GM12878 (cell line): Measurements from ENCODE around the gene SRP68.

Experiments used
- BCL3 ChIP-seq: IDR thresholded peaks from 2 replicates; pipeline ENCODE4 v1.6.1; 2011; ENCODE audit warnings: borderline replicate concordance, low read depth, mild to moderate bottlenecking, moderate library complexity, low read length; ENCODE audit not compliant: insufficient read depth, poor library complexity, severe bottlenecking
- BHLHE40 ChIP-seq, 2 experiments: fragments of 450-650 bp in 1 of 2; IDR thresholded peaks; 2 replicates each; pipeline ENCODE4 v1.6.1; 2011 to 2017; ENCODE audit warnings: low read depth in 2 of 2, borderline replicate concordance in 1 of 2, improper control_type of control experiment in 1 of 2, low read length in 1 of 2, mild to moderate bottlenecking in 1 of 2
- POLR2AphosphoS5 ChIP-seq: IDR thresholded peaks from 2 replicates; pipeline ENCODE4 v1.6.1; 2011; ENCODE audit warnings: mild to moderate bottlenecking, low read length, inconsistent platforms

- TF ChIP-seq BCL3 (no peak), BHLHE40 (IDR thresholded peaks at IDR 0.05; ENCODE audit: borderline replicate concordance in 1 of 2, low read depth in 2 of 2, low read length in 1 of 2) (no peak), POLR2AphosphoS5 (no peak)
Measured at GRCh38 chr17:76051561-76051960, 20.8 kb downstream of the SRP68 start.
